DMS 273 (cell line): ENCODE results near the gene YY2.
"Not testable (repeated sequence)": the region's sequence is repeated elsewhere in the genome, so short reads cannot be mapped to it uniquely, and the experiment has no call there.

ENCODE experiments used
- DNase-seq: peaks from one replicate; lab custom pipeline; 2025; ENCODE audit not compliant: unreplicated experiment; lab: John Stamatoyannopoulos, UW

The YY2 gene

GRCh38 chrX:21855937-21856415 is at the start of gene YY2:
Gene YY2, plus strand, starts transcription at chrX:21855987. Its CDS starts 498 bp downstream, at chrX:21856485.
- DNase-seq: no peak

- DNase-seq: peak; percentile 15
These were observed 49.1 kb upstream of the YY2 start for GRCh38 chrX:21806691-21807090.

GRCh38 chrX:21811832-21812231 is 44.0 kb upstream of the YY2 start:
- DNase-seq: no peak

DNA sequence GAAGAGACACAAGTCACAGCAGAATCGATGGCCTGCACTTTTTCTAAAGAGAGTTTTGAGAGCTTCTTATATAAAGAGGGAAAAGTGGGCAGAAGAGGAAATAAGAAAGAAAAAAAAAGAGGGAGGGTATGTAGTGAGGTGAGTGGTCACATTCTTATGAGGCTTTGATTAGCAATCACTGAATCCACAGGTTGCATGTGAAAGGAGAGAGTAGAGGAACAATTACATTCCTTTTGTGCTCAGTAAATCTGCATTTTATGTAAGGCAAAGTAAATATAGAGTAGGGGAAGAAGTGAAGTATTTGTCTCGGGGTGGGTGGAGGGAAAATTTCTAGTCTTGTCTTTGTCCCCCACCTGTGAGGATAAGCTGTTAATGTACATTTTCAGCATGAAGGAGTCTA is 43.2 kb upstream of the YY2 start:
- no peak for DNase-seq

DNA sequence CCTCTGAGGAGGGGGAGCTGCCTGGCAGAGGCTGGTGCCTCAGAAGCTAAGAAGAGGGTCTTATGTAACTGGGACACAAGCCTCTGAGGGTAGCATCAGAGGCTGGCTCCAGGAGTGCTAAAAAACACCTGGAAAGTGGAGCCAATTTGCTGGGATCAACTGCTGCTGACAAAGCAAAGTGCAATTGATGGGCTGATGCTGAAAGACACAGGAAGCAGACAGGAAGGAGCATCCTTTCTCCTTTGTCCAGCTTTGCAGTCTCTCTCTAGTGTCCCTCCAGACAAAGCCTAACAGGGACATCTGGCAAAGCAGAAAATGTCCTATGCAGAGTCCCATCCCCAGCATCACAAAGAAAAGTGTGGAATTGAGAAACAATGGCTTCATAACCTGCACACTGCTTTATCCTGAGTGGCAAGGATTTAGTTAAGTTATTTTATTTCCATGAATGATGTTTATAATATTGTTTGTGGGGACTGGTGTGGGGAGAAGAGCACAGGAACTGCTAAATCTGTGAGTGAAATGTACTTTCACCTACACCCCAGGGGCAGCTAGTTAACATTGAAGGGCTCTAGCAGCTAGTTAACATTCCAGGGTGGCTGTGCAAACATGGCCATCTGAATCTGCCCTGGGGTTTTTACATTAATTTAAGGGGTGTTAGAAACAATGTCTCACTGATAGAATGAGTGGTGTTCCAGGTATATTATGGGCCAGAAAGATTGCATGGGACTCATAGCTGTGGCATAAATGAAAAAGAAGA is 42.0 kb upstream of the YY2 start:
- DNase-seq: peak; percentile 19

GRCh38 chrX:21816136-21816535 is 39.7 kb upstream of the YY2 start:
- peak; percentile 77 for DNase-seq

GRCh38 chrX:21820170-21820569 is 35.6 kb upstream of the YY2 start:
- not testable (repeated sequence) for DNase-seq

- no peak for DNase-seq
These were observed 33.9 kb upstream of the YY2 start for GRCh38 chrX:21821875-21822274.

DNA sequence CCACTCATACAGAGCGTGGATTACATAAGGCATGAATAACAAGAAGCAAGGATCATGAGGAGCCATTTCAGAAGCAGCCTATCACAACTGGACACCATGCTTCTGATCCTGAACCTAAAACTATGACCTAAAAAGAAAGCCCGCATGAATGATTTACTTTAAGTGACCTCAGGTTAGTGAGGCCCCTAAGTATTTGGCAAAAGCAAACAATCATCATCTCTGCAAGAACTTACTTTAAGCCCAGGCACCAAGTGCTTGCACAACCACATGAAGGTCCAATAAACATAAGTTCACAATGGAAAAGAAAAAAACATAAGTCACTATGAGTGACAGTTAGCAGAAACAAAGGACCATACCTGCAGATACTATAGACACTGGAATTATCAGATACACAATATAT is 24.3 kb upstream of the YY2 start:
- DNase-seq: no peak

DNA sequence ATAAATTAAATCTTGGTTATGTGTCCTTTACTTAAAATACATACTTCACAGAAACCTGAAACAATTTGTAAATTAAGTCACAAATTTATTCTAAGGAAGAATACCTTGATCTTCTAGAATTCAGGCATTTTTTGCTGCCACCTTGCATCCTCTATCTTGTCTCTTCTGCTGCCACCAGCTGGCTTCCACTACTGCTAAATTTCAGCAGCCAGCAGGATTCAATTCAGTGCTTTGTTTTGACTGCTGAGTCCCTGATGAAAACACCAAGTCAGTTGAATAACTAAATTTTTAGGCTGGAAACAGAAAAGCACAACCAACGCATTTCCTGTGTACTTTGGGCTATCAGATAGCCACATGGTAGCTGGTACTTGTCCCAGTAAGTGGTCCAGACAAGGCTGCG is 18.7 kb upstream of the YY2 start:
- DNase-seq: no peak

- peak; percentile 63 for DNase-seq
These were observed 16.9 kb upstream of the YY2 start for GRCh38 chrX:21838937-21839333.

- peak; percentile 95 for DNase-seq
These were observed 16.2 kb upstream of the YY2 start, which contains the start of gene MBTPS2 for GRCh38 chrX:21839334-21840192. Gene MBTPS2, plus strand, starts transcription at chrX:21839617. Its CDS starts 118 bp downstream, at chrX:21839735.

- peak; percentile 62 for DNase-seq
These were observed 15.6 kb upstream of the YY2 start for GRCh38 chrX:21840193-21840545.

- DNase-seq: no peak
These were observed 12.6 kb upstream of the YY2 start for GRCh38 chrX:21843179-21843578.

DNA sequence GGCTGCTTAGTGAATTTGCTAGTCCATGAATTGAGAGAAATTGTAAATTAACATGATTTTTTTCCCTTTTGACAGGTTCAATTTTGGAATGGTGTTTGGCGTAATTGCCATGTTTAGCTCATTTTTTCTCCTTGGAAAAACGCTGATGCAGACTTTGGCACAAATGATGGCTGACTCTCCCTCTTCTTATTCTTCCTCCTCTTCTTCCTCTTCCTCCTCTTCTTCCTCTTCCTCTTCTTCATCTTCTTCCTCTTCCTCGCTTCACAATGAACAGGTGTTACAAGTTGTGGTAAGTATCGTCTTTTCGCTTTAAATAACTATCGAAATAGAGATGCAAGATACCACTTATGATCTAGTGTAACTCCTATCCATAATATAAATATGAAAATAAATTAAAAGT is 10.7 kb upstream of the YY2 start:
- DNase-seq: no peak

DNA sequence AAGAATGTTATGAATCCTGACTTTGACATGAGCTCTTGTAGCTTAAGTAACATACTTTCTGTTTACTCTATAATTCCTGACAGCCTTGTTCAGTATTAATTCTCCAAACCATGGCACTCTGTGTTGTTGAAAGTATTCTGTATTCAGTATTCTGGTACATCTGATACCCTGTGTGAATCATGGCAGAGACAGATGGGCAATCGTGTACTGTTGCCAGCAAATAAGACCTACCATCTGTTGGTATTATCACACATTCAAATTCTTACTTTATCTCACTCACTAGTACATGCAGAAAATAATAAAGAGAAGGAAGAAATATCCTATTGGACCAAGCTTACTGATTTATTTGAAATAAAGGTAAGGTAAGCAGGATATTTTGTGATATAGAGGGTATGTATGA is 8.4 kb upstream of the YY2 start:
- DNase-seq: peak; percentile 97

DNA sequence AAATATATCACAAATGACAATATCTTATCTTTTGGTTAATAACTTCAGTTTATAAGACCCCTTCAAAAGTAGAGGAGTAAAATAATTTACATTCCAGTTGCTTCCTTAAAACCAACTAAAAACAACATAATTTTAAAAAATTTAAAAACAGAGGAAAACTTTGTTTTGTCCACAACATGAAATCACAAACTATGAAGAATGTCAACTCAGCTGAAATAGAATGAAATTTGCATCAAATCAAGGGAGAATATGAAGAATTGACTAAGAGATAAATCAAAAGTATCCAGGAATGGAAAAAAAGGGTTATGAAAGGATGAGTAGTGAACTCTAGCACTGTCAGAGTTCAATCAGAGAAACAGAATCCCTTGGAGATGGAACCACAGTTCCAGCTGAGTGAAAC is 2.2 kb upstream of the YY2 start:
- no peak for DNase-seq

DNA sequence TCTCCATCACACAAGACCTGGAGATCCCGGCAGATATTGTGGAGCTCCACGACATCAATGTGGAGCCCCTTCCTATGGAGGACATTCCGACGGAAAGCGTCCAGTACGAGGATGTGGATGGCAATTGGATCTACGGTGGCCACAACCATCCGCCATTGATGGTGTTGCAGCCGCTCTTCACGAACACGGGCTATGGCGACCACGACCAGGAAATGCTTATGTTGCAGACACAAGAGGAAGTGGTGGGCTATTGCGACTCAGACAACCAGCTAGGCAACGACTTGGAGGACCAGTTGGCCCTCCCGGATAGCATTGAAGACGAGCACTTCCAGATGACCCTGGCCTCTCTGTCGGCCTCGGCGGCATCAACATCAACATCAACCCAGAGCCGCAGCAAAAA is 717 bp downstream of the YY2 start:
- no peak for DNase-seq

DNA sequence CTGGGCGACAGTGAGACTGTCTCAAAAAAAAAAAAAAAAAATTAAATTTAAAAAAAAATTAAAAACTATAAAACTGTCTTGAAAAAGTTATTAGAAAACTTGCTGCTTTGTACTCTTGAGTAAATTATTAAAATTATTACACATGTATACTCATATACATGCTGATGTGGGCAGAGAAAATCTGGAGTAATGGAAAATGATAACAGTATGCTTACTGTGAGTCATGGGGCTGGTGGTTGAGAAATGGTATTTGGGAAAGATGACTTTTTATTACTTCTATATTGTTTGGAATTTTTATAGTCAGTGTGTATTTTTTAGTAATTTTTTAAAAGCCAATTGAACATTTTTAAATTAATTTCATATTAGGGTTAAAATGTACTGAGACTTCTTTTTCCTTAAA is 7.5 kb downstream of the YY2 start:
- DNase-seq: no peak

DNA sequence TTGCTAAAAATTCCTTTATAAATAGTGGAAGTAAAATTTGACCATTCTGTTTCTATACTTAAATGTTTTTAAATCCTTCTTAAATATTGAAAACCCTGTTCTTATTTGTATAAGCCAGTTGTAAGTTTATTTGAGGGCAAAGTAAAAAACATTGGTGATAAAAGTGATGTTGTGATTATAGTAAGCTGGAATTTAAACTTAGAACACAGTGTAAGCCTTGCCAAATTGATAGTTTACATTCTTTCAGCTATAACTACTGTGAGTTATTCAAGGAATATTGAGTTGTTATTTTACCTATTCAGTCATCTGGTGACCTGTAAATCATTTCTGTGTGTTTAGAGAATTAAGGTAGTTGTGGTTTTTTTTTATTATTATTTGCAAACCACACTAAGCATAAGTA is 9.6 kb downstream of the YY2 start:
- DNase-seq: no peak

- DNase-seq: no peak
These were observed 14.7 kb downstream of the YY2 start for GRCh38 chrX:21870494-21870893.
